Right atrium auricular region (tissue), 2 donors: ENCODE measurements around the gene BSN. TPM values are rescaled to one million over a fixed set of nuclear protein-coding genes. Genes with fewer than 3 reads are reported as not detected.

Experiments
- DNase-seq: peaks from one replicate; pipeline ENCODE4 v3.0.0-alpha.2; 2019; ENCODE audit warnings: low spot score
- H3K27ac ChIP-seq, 2 donors: fragments of 200-600 bp; sonication (generic); 1 replicate in 1 of 2; 2 replicates in 1 of 2; pipeline ENCODE4 v1.5.1; 2016 to 2019
- H3K27me3 ChIP-seq, 2 donors: fragments of 200-600 bp; sonication (generic); one replicate each; pipeline versions ENCODE4 v1.5.1 to v1.6.0; 2017 to 2019
- H3K36me3 ChIP-seq: fragments of 200-600 bp; sonication (generic); one replicate; pipeline ENCODE4 v1.5.1; 2016
- H3K4me1 ChIP-seq, 2 donors: fragments of 200-600 bp; sonication (generic); one replicate each; pipeline versions ENCODE4 v1.5.1 to v1.6.0; 2017 to 2019
- H3K4me3 ChIP-seq, 2 donors: fragments of 200-600 bp; sonication (generic); 1 replicate in 1 of 2; 2 replicates in 1 of 2; pipeline ENCODE4 v1.5.1; 2017 to 2019; ENCODE audit warnings: mild to moderate bottlenecking in 1 of 2, moderate library complexity in 1 of 2
- H3K9me3 ChIP-seq, 2 donors: fragments of 200-600 bp; sonication (generic); one replicate each; pipeline ENCODE4 v1.5.1; 2019
- CTCF ChIP-seq, 2 donors: fragments of 200-600 bp; sonication (generic); IDR thresholded peaks; one replicate each; pipeline ENCODE4 v1.5.1; 2019; ENCODE audit warnings: antibody characterized with exemption in 2 of 2
- total RNA-seq, 2 donors: library from RNA; depleted of rRNA; stranded (reverse); fragments of >200 nt; gene quantifications; one replicate each; pipeline ENCODE4 v1.1.0, GENCODE V29; 2016

The BSN gene
- total RNA-seq, 2 donors from 2014 or later = 0.41 to 0.63 TPM

GRCh38 chr3:49593041-49593440 is 38.8 kb downstream of the BSN start:
- TF ChIP-seq CTCF (IDR thresholded peaks at IDR 0.05) = no peak
- no peak for DNase-seq
- no peaks in the 10 kb centered on the region for H3K36me3 ChIP-seq
- no peak overlapping the region for H3K27ac ChIP-seq
- H3K4me1 ChIP-seq = no peaks in the 10 kb centered on the region
- no peaks in the 10 kb centered on the region for H3K9me3 ChIP-seq
- no peak overlapping the region for H3K4me3 ChIP-seq
- no peaks in the 10 kb centered on the region for H3K27me3 ChIP-seq

GRCh38 chr3:49600781-49601180 is 46.5 kb downstream of the BSN start:
- Histone ChIP-seq H3K4me3 (no peak overlapping the region), H3K36me3 (no peaks in the 10 kb centered on the region), H3K27me3 (no peaks in the 10 kb centered on the region), H3K9me3 (no peaks in the 10 kb centered on the region), H3K27ac (no peak overlapping the region), H3K4me1 (no peaks in the 10 kb centered on the region)
- DNase-seq = no peak
- TF ChIP-seq CTCF (IDR thresholded peaks at IDR 0.05) = no peak

- H3K27ac ChIP-seq = no peak overlapping the region
- DNase-seq = no peak
Measured at GRCh38 chr3:49601358-49602048, 47.2 kb downstream of the BSN start.

GRCh38 chr3:49602049-49602554 is 47.8 kb downstream of the BSN start:
- no peak for DNase-seq
- H3K9me3 ChIP-seq = no peaks in the 10 kb centered on the region
- no peak overlapping the region for H3K27ac ChIP-seq
- H3K36me3 ChIP-seq = no peaks in the 10 kb centered on the region
- H3K27me3 ChIP-seq = no peaks in the 10 kb centered on the region
- TF ChIP-seq CTCF (IDR thresholded peaks at IDR 0.05) = no peak
- peaks cover 0 to 6% of the 10 kb centered on the region in 2 donors for H3K4me1 ChIP-seq
- H3K4me3 ChIP-seq = no peak overlapping the region

More at GRCh38 chr3:49601358-49602048, 47.2 kb downstream of the BSN start:
- TF ChIP-seq CTCF (IDR thresholded peaks at IDR 0.05) = no peak
- Histone ChIP-seq H3K36me3 (no peaks in the 10 kb centered on the region), H3K9me3 (no peaks in the 10 kb centered on the region), H3K4me1 (no peaks in the 10 kb centered on the region), H3K27me3 (no peaks in the 10 kb centered on the region), H3K4me3 (no peak overlapping the region)

- Histone ChIP-seq H3K4me3 (no peak overlapping the region), H3K36me3 (no peaks in the 10 kb centered on the region), H3K9me3 (no peaks in the 10 kb centered on the region), H3K4me1 (peaks cover 0 to 9% of the 10 kb centered on the region in 2 donors), H3K27ac (no peak overlapping the region), H3K27me3 (no peaks in the 10 kb centered on the region)
- no peak for TF ChIP-seq CTCF (IDR thresholded peaks at IDR 0.05)
- DNase-seq = no peak
Measured at GRCh38 chr3:49602877-49603411, 48.7 kb downstream of the BSN start.
